ENCODE data around the gene GPRC5D.

Gene GPRC5D

GRCh38 chr12:12945591-12945990 lies 6.4 kb downstream of the GPRC5D start:
- Histone ChIP-seq H3K4me2 (ENCODE audit: low read length, poor library complexity, severe bottlenecking) (no peak overlapping the region), H3K36me3 (ENCODE audit: control insufficient read depth in 1 of 2, insufficient read depth in 2 of 2, low read depth in 1 of 2, low read length in 2 of 2) (no peaks in the 10 kb centered on the region), H4K8ac (ENCODE audit: low read length) (no peak overlapping the region), H3K23ac (ENCODE audit: low read length in 2 of 2) (no peak overlapping the region), H3K14ac (ENCODE audit: low read length in 2 of 2) (no peak overlapping the region), H2BK5ac (ENCODE audit: low read depth, low read length, poor library complexity, severe bottlenecking) (no peak overlapping the region), H3K27ac (ENCODE audit: low read length, poor library complexity, severe bottlenecking) (no peak overlapping the region), H3K27me3 (ENCODE audit: control insufficient read depth in 1 of 2, insufficient read depth in 1 of 2, low read length in 2 of 2) (no peaks in the 10 kb centered on the region), H2BK12ac (ENCODE audit: low read length in 2 of 2) (no peak overlapping the region), H3K9ac (ENCODE audit: low read length) (no peak overlapping the region), H3K4me3 (ENCODE audit: insufficient read depth in 1 of 2, low read depth in 1 of 2, low read length in 2 of 2) (no peak overlapping the region), H3K4ac (ENCODE audit: low read depth in 1 of 2, low read length in 2 of 2) (no peak overlapping the region), H3K79me1 (replicated peaks; ENCODE audit: low read length, poor library complexity, severe bottlenecking) (no peaks in the 10 kb centered on the region), H2BK15ac (ENCODE audit: low read depth, poor library complexity, severe bottlenecking) (no peak overlapping the region), H2BK120ac (ENCODE audit: low read depth, low read length) (no peak overlapping the region), H3K18ac (ENCODE audit: low read depth in 1 of 2, low read length in 2 of 2) (no peak overlapping the region), H4K91ac (ENCODE audit: low read length) (no peak overlapping the region), H3K4me1 (ENCODE audit: control insufficient read depth, insufficient read depth, low read depth, low read length) (no peaks in the 10 kb centered on the region), H3K9me3 (ENCODE audit: control insufficient read depth, low read length) (no peaks in the 10 kb centered on the region), H2AK5ac (ENCODE audit: low read length, severe bottlenecking) (no peak overlapping the region), H2AFZ (ENCODE audit: low read depth, low read length) (no peak overlapping the region)
- DNase-seq, result no peak

GRCh38 chr12:12943586-12944260 lies 8.2 kb downstream of the GPRC5D start:
- no peaks in the 10 kb centered on the region for H3K36me3 ChIP-seq (ENCODE audit: control insufficient read depth in 1 of 2, insufficient read depth in 2 of 2, low read depth in 1 of 2, low read length in 2 of 2)
- H2BK120ac ChIP-seq (ENCODE audit: low read depth, low read length), result no peak overlapping the region
- no peak overlapping the region for H3K14ac ChIP-seq (ENCODE audit: low read length in 2 of 2)
- H3K27me3 ChIP-seq (ENCODE audit: control insufficient read depth in 1 of 2, insufficient read depth in 1 of 2, low read length in 2 of 2), result no peaks in the 10 kb centered on the region
- H3K4ac ChIP-seq (ENCODE audit: low read depth in 1 of 2, low read length in 2 of 2), result no peak overlapping the region
- no peak overlapping the region for H3K23ac ChIP-seq (ENCODE audit: low read length in 2 of 2)
- no peaks in the 10 kb centered on the region for H3K9me3 ChIP-seq (ENCODE audit: control insufficient read depth, low read length)
- no peak overlapping the region for H2BK5ac ChIP-seq (ENCODE audit: low read depth, low read length, poor library complexity, severe bottlenecking)
- no peaks in the 10 kb centered on the region for H3K4me1 ChIP-seq (ENCODE audit: control insufficient read depth, insufficient read depth, low read depth, low read length)
- H3K27ac ChIP-seq (ENCODE audit: low read length, poor library complexity, severe bottlenecking), result no peak overlapping the region
- no peaks in the 10 kb centered on the region for H3K79me1 ChIP-seq (replicated peaks; ENCODE audit: low read length, poor library complexity, severe bottlenecking)
- no peak overlapping the region for H3K18ac ChIP-seq (ENCODE audit: low read depth in 1 of 2, low read length in 2 of 2)
- H3K9ac ChIP-seq (ENCODE audit: low read length), result no peak overlapping the region
- H2AFZ ChIP-seq (ENCODE audit: low read depth, low read length), result no peak overlapping the region
- H2BK15ac ChIP-seq (ENCODE audit: low read depth, poor library complexity, severe bottlenecking), result no peak overlapping the region
- no peak overlapping the region for H4K91ac ChIP-seq (ENCODE audit: low read length)
- H2BK12ac ChIP-seq (ENCODE audit: low read length in 2 of 2), result no peak overlapping the region
- no peak overlapping the region for H2AK5ac ChIP-seq (ENCODE audit: low read length, severe bottlenecking)
- no peak overlapping the region for H3K4me3 ChIP-seq (ENCODE audit: insufficient read depth in 1 of 2, low read depth in 1 of 2, low read length in 2 of 2)
- 87% methylated on average over 8 of the region's 8 CpGs for WGBS
- no peak overlapping the region for H4K8ac ChIP-seq (ENCODE audit: low read length)
- no peak overlapping the region for H3K4me2 ChIP-seq (ENCODE audit: low read length, poor library complexity, severe bottlenecking)
- DNase-seq, result no peak

- DNase-seq, result no peak
- Histone ChIP-seq H3K4me3 (ENCODE audit: insufficient read depth in 1 of 2, low read depth in 1 of 2, low read length in 2 of 2) (no peak overlapping the region), H3K27me3 (ENCODE audit: control insufficient read depth in 1 of 2, insufficient read depth in 1 of 2, low read length in 2 of 2) (no peaks in the 10 kb centered on the region), H2AFZ (ENCODE audit: low read depth, low read length) (no peak overlapping the region), H2BK5ac (ENCODE audit: low read depth, low read length, poor library complexity, severe bottlenecking) (no peak overlapping the region), H3K27ac (ENCODE audit: low read length, poor library complexity, severe bottlenecking) (no peak overlapping the region), H3K4me1 (ENCODE audit: control insufficient read depth, insufficient read depth, low read depth, low read length) (no peaks in the 10 kb centered on the region), H4K91ac (ENCODE audit: low read length) (no peak overlapping the region), H4K8ac (ENCODE audit: low read length) (no peak overlapping the region), H2BK15ac (ENCODE audit: low read depth, poor library complexity, severe bottlenecking) (no peak overlapping the region), H2AK5ac (ENCODE audit: low read length, severe bottlenecking) (no peak overlapping the region), H3K4me2 (ENCODE audit: low read length, poor library complexity, severe bottlenecking) (no peak overlapping the region), H3K79me1 (replicated peaks; ENCODE audit: low read length, poor library complexity, severe bottlenecking) (no peaks in the 10 kb centered on the region), H2BK120ac (ENCODE audit: low read depth, low read length) (no peak overlapping the region), H3K23ac (ENCODE audit: low read length in 2 of 2) (no peak overlapping the region), H2BK12ac (ENCODE audit: low read length in 2 of 2) (no peak overlapping the region), H3K4ac (ENCODE audit: low read depth in 1 of 2, low read length in 2 of 2) (no peak overlapping the region), H3K18ac (ENCODE audit: low read depth in 1 of 2, low read length in 2 of 2) (no peak overlapping the region), H3K9ac (ENCODE audit: low read length) (no peak overlapping the region), H3K9me3 (ENCODE audit: control insufficient read depth, low read length) (no peaks in the 10 kb centered on the region), H3K36me3 (ENCODE audit: control insufficient read depth in 1 of 2, insufficient read depth in 2 of 2, low read depth in 1 of 2, low read length in 2 of 2) (no peaks in the 10 kb centered on the region), H3K14ac (ENCODE audit: low read length in 2 of 2) (no peak overlapping the region)
- 92% methylated on average over 8 of the region's 10 CpGs for WGBS
Observed at GRCh38 chr12:12941450-12942350, 10.3 kb downstream of the GPRC5D start.

GRCh38 chr12:12939888-12940287 lies 12.1 kb downstream of the GPRC5D start:
- no peak overlapping the region for H3K18ac ChIP-seq (ENCODE audit: low read depth in 1 of 2, low read length in 2 of 2)
- no peaks in the 10 kb centered on the region for H3K36me3 ChIP-seq (ENCODE audit: control insufficient read depth in 1 of 2, insufficient read depth in 2 of 2, low read depth in 1 of 2, low read length in 2 of 2)
- H3K4me1 ChIP-seq (ENCODE audit: control insufficient read depth, insufficient read depth, low read depth, low read length), result no peaks in the 10 kb centered on the region
- no peaks in the 10 kb centered on the region for H3K27me3 ChIP-seq (ENCODE audit: control insufficient read depth in 1 of 2, insufficient read depth in 1 of 2, low read length in 2 of 2)
- no peak overlapping the region for H2BK120ac ChIP-seq (ENCODE audit: low read depth, low read length)
- no peak overlapping the region for H2BK15ac ChIP-seq (ENCODE audit: low read depth, poor library complexity, severe bottlenecking)
- DNase-seq, result no peak
- no peak overlapping the region for H3K14ac ChIP-seq (ENCODE audit: low read length in 2 of 2)
- no peak overlapping the region for H4K91ac ChIP-seq (ENCODE audit: low read length)
- H4K8ac ChIP-seq (ENCODE audit: low read length), result no peak overlapping the region
- no peak overlapping the region for H2BK5ac ChIP-seq (ENCODE audit: low read depth, low read length, poor library complexity, severe bottlenecking)
- no peak overlapping the region for H2BK12ac ChIP-seq (ENCODE audit: low read length in 2 of 2)
- H3K4ac ChIP-seq (ENCODE audit: low read depth in 1 of 2, low read length in 2 of 2), result no peak overlapping the region
- H3K23ac ChIP-seq (ENCODE audit: low read length in 2 of 2), result no peak overlapping the region
- no peaks in the 10 kb centered on the region for H3K79me1 ChIP-seq (replicated peaks; ENCODE audit: low read length, poor library complexity, severe bottlenecking)
- H2AK5ac ChIP-seq (ENCODE audit: low read length, severe bottlenecking), result no peak overlapping the region
- H3K4me3 ChIP-seq (ENCODE audit: insufficient read depth in 1 of 2, low read depth in 1 of 2, low read length in 2 of 2), result no peak overlapping the region
- H3K27ac ChIP-seq (ENCODE audit: low read length, poor library complexity, severe bottlenecking), result no peak overlapping the region
- H3K4me2 ChIP-seq (ENCODE audit: low read length, poor library complexity, severe bottlenecking), result no peak overlapping the region
- no peak overlapping the region for H3K9ac ChIP-seq (ENCODE audit: low read length)
- no peak overlapping the region for H2AFZ ChIP-seq (ENCODE audit: low read depth, low read length)
- WGBS, result 75% methylated on average over 1 of the region's 1 CpG
- no peaks in the 10 kb centered on the region for H3K9me3 ChIP-seq (ENCODE audit: control insufficient read depth, low read length)
